ENCODE data around the gene MKNK2.

DNA sequence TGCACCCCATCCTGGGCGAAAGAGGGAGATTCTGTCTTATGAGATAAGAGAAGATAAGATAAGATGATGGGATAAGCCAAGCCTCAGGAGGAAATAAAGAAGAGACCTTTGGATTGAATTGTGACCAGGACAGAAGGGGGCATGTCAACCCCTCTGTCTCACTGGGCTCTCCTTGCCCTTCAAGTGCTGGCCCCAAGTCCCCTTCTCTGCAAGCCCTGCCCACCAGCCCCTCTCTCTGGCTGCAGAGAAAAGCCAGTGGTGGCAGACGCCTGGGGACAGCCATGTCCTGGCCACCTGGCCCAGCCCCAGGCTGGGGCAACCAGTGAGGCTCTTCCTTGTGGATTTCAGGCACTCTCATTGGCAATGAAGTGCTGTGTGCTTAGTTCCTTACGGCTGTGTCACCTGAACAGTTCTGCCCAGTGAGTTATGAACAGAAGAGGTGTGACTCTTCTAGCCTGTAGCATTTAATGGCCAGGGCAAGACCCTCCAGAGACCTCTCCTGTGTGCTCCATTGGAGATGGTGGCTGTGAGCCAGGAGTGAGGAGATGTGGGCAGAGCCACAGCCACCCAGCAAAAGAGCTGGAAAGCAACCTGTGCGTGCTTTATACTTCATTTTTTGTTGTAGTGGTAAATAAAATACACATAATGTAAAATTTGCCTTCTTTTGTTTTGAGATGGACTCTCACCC is 29.4 kb downstream of the MKNK2 start:
- TF ChIP-seq, protein P1, sequence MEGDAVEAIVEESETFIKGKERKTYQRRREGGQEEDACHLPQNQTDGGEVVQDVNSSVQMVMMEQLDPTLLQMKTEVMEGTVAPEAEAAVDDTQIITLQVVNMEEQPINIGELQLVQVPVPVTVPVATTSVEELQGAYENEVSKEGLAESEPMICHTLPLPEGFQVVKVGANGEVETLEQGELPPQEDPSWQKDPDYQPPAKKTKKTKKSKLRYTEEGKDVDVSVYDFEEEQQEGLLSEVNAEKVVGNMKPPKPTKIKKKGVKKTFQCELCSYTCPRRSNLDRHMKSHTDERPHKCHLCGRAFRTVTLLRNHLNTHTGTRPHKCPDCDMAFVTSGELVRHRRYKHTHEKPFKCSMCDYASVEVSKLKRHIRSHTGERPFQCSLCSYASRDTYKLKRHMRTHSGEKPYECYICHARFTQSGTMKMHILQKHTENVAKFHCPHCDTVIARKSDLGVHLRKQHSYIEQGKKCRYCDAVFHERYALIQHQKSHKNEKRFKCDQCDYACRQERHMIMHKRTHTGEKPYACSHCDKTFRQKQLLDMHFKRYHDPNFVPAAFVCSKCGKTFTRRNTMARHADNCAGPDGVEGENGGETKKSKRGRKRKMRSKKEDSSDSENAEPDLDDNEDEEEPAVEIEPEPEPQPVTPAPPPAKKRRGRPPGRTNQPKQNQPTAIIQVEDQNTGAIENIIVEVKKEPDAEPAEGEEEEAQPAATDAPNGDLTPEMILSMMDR (IDR thresholded peaks at IDR 0.05) = no peak
- no peak for TF ChIP-seq POLR2A (IDR thresholded peaks at IDR 0.05)

All from lower leg skin (tissue), 3 donors.